Fibroblast of pulmonary artery (primary cell): ENCODE data around the gene IFT20.
A peak's percentile ranks its signal among the peaks of the same experiment; 100 is the strongest.

Experiments used
- DNase-seq: peaks from one replicate; pipeline ENCODE4 v3.0.0-alpha.2; 2010; ENCODE audit warnings: low read depth
- H3K4me3 ChIP-seq: replicated peaks from 2 replicates; pipeline ENCODE4 v1.5.1; 2011; ENCODE audit warnings: low read depth, mild to moderate bottlenecking, control low read depth, low read length, moderate library complexity
- TF ChIP-seq, protein P1 (sequence below): IDR thresholded peaks from 2 replicates; pipeline ENCODE4 v1.5.1; 2011; ENCODE audit warnings: mild to moderate bottlenecking, control low read depth, low read length, inconsistent platforms; ENCODE audit errors: missing control alignments

The IFT20 gene

DNA sequence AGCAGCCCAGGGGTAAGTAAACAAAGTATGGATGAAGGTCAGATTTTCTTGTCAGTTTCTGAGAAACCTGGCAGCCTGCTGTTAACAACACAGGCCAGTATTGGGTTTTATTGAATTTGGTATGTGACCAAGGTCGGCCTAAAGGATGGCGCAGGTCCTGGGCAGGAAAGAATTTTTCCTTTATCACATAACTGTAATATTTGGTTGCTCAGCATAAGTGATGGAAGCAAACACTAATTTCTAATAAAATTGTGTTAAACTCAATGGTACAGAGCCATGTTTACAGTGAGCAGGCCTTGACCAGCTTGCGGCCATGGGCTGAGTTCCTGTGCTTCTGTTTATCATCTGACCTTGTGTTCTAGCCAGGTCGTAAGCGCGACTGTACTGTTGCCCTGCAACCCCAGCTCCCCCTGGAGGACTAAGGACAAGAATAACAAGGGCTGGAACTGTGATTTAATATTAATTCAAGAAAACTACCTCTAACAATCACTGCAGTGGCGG is 11.5 kb upstream of the IFT20 start:
- no peak overlapping the region for H3K4me3 ChIP-seq
- no peak for DNase-seq
- TF ChIP-seq, protein P1, sequence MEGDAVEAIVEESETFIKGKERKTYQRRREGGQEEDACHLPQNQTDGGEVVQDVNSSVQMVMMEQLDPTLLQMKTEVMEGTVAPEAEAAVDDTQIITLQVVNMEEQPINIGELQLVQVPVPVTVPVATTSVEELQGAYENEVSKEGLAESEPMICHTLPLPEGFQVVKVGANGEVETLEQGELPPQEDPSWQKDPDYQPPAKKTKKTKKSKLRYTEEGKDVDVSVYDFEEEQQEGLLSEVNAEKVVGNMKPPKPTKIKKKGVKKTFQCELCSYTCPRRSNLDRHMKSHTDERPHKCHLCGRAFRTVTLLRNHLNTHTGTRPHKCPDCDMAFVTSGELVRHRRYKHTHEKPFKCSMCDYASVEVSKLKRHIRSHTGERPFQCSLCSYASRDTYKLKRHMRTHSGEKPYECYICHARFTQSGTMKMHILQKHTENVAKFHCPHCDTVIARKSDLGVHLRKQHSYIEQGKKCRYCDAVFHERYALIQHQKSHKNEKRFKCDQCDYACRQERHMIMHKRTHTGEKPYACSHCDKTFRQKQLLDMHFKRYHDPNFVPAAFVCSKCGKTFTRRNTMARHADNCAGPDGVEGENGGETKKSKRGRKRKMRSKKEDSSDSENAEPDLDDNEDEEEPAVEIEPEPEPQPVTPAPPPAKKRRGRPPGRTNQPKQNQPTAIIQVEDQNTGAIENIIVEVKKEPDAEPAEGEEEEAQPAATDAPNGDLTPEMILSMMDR = peak; percentile 42

DNA sequence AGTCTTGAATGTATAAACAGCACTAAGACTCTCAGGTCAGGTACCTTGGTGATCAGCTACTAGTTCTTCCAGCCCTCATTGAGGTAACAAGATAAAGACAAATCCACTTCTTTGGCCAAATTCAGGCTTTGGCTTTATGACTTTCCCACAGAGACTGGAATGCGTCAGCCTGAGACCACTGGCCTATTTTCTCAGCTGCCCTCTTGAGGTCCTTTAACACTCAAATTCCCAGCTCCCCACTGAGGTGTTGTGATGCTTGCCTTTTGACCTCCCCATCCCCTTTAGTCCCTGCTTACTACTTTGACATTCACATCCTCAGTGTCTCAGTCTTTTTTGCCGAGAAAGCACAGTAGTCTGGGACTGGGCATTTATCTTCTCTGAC is 10.9 kb upstream of the IFT20 start:
- no peak overlapping the region for H3K4me3 ChIP-seq
- no peak for DNase-seq
- TF ChIP-seq, protein P1 = no peak

DNA sequence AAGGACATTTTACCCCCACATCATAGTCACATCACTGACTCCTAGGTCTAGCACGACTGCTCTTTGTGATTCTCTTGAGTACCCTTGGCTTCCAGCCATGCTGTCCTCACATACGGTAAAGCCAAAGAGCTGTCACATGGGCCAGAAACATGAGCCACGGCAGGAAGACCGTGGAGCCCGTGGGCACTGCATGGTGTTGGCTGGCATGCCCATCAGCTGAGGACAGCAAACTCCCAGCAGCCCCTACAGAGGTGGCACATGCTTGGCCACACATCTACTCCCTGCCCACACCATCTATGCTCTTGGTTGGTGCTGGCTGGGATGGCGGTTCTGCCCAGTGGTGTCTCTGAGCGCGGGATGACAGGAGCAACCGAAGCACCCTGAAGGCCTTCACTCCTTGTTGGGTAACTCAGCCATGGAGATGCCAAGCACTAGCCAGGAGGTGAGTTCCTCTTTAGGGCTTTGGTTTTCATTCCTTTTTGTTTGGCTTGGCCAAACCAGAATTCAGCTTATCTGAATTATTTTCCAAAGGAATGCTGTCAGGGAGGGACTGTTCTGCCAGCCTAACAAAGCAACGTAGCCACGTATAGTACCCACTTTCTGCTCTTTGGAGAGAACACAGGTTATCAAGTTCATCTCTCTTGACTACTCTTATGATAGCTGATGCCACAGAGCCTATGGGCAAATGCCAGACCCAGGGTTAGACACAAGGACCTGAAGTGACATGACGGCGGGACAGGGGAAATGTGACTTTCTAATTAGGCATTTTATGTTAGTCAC is 10.3 kb upstream of the IFT20 start:
- H3K4me3 ChIP-seq = no peak overlapping the region
- TF ChIP-seq, protein P1 = no peak
- no peak for DNase-seq

DNA sequence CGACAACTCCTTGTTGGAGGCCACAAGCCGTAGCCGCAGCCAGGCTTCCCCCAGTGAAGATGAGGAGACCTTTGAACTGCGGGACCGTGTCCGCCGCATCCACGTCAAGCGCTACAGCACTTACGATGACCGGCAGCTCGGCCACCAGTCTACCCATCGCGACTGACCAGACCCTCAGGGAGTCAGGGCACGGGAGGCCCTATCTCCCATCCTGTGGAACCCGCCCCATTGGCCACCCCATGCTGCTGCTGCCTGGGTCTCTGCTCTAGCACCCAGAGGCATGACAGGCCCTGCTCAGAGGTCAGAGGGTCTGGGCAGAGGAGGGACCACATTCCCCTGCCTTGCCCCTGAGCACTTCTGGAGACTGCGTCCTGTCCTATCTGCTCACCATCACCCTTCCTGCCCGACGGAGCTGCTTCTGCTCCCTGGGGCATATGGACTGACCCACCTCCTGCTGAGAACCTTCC is 9.2 kb upstream of the IFT20 start:
- no peak overlapping the region for H3K4me3 ChIP-seq
- TF ChIP-seq, protein P1 = no peak
- no peak for DNase-seq

DNA sequence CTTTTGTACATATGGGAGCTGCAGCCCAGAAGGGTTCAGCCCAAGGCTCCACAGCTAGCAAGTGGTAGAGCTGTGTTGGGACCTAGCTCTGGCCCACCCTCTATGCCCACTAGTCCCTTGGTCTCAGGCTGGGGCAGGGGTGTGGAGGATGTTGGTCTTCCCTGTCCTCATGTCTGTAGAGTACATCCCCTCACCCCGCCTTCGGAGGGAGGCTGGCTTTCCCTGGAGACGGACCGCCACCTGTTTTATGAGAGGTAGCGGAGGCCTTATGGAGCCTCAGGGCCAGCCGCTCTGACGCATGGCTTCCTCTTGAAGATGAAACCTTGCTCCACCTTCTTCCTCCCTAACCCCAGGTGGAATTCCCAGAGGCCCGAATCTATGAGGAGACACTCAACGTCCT is 8.7 kb upstream of the IFT20 start:
- H3K4me3 ChIP-seq = no peak overlapping the region
- DNase-seq = no peak
- TF ChIP-seq, protein P1 = no peak

DNA sequence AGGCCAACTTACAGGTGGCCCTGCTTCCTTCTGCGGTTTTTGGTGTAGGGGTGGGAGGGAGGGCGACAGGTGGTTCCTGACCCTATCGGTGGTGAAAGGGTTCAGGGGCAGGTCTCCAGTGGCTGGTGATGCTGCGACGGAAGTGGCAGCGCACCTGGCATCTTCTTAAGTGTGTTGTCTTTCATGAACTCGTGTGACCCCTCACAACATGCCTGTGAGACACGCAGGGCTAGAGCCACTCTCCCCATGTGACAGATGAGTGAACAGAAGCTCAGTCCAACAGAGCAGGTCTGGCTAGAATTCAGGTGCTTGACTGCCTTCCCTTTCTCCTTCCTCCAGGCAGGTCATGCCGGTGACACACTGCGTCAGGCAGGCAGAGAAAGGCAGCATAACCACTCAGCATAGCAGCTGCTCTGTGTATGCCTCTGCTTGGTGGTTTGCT is 8.2 kb upstream of the IFT20 start:
- no peak for DNase-seq

More for the DNA sequence above, 8.2 kb upstream of the IFT20 start:
- TF ChIP-seq, protein P1 = no peak
- H3K4me3 ChIP-seq = no peak overlapping the region
